ENCODE results near the gene JMJD1C.

GRCh38 chr10:63374991-63375390, 90.8 kb downstream of the JMJD1C start:
- TF ChIP-seq, protein P1, sequence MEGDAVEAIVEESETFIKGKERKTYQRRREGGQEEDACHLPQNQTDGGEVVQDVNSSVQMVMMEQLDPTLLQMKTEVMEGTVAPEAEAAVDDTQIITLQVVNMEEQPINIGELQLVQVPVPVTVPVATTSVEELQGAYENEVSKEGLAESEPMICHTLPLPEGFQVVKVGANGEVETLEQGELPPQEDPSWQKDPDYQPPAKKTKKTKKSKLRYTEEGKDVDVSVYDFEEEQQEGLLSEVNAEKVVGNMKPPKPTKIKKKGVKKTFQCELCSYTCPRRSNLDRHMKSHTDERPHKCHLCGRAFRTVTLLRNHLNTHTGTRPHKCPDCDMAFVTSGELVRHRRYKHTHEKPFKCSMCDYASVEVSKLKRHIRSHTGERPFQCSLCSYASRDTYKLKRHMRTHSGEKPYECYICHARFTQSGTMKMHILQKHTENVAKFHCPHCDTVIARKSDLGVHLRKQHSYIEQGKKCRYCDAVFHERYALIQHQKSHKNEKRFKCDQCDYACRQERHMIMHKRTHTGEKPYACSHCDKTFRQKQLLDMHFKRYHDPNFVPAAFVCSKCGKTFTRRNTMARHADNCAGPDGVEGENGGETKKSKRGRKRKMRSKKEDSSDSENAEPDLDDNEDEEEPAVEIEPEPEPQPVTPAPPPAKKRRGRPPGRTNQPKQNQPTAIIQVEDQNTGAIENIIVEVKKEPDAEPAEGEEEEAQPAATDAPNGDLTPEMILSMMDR (IDR thresholded peaks at IDR 0.05): no peak
- TF ChIP-seq POLR2A (IDR thresholded peaks at IDR 0.05): no peak
